CD4-positive, CD25-positive, alpha-beta regulatory T cell (primary cell): ENCODE results near the gene TESPA1. TPM values are rescaled to one million over a fixed set of nuclear protein-coding genes. Genes with fewer than 3 reads are reported as not detected.
A peak's percentile ranks its signal among the peaks of the same experiment; 100 is the strongest.
"Not testable (repeated sequence)": the region's sequence is repeated elsewhere in the genome, so short reads cannot be mapped to it uniquely, and the experiment has no call there.

Experiments
- ATAC-seq, 2 donors: fragments of 150-1000 bp; cut with Tn5 transposase; one replicate each; pipeline ENCODE4 v1.10.0; 2021; ENCODE audit warnings: low read depth in 2 of 2, moderate number of reproducible peaks in 2 of 2, moderate library complexity in 1 of 2
- DNase-seq, 3 donors: peaks; one replicate each; pipeline versions ENCODE4 v3.0.0 to v3.0.0-alpha.2; 2012 to 2022; ENCODE audit warnings: mixed read lengths in 1 of 3
- H3K27ac ChIP-seq: one replicate; pipeline ENCODE4 v1.7.0; 2013; ENCODE audit warnings: mild to moderate bottlenecking, low read length; ENCODE audit not compliant: insufficient read depth, poor library complexity, severe bottlenecking
- H3K27me3 ChIP-seq: one replicate; pipeline ENCODE4 v1.7.0; 2013; ENCODE audit warnings: low read length; ENCODE audit not compliant: control insufficient read depth, insufficient read depth
- H3K36me3 ChIP-seq: one replicate; pipeline ENCODE4 v1.7.0; 2013; ENCODE audit warnings: mild to moderate bottlenecking, low read length, moderate library complexity; ENCODE audit not compliant: control insufficient read depth, insufficient read depth
- H3K4me1 ChIP-seq: 2 replicates; pipeline ENCODE4 v1.7.0; 2013; ENCODE audit warnings: mild to moderate bottlenecking, low read length; ENCODE audit not compliant: insufficient read depth, control insufficient read depth, poor library complexity, severe bottlenecking
- H3K4me3 ChIP-seq: one replicate; pipeline ENCODE4 v1.7.0; 2013; ENCODE audit warnings: low read depth, mild to moderate bottlenecking, low read length, moderate library complexity
- H3K9me3 ChIP-seq, 2 experiments: 1 replicate in 1 of 2; 2 replicates in 1 of 2; pipeline ENCODE4 v1.7.0; 2013; ENCODE audit warnings: low read length in 2 of 2, mild to moderate bottlenecking in 1 of 2, moderate library complexity in 1 of 2; ENCODE audit not compliant: control insufficient read depth in 2 of 2
- H3K27ac Mint-ChIP-seq, 3 donors: one replicate each; pipeline ENCODE4 v1.8.0; 2020 to 2022; ENCODE audit warnings: mild to moderate bottlenecking in 3 of 3, mixed read lengths in 3 of 3, moderate library complexity in 2 of 3
- H3K27me3 Mint-ChIP-seq: one replicate; pipeline ENCODE4 v1.8.0; 2022; ENCODE audit warnings: mild to moderate bottlenecking, mixed read lengths
- H3K36me3 Mint-ChIP-seq: one replicate; pipeline ENCODE4 v1.8.0; 2020; ENCODE audit warnings: mixed read lengths
- H3K4me1 Mint-ChIP-seq, 4 donors: one replicate each; pipeline ENCODE4 v1.8.0; 2020 to 2022; ENCODE audit warnings: mixed read lengths in 4 of 4, mild to moderate bottlenecking in 1 of 4
- H3K4me3 Mint-ChIP-seq, 4 donors: one replicate each; pipeline ENCODE4 v1.8.0; 2020 to 2022; ENCODE audit warnings: mild to moderate bottlenecking in 4 of 4, mixed read lengths in 4 of 4, moderate library complexity in 3 of 4
- H3K9me3 Mint-ChIP-seq, 7 donors: one replicate each; pipeline ENCODE4 v1.8.0; 2020 to 2022; ENCODE audit warnings: mixed read lengths in 7 of 7, mild to moderate bottlenecking in 3 of 7, moderate library complexity in 2 of 7
- polyA plus RNA-seq, 4 donors: library from polyadenylated mRNA; unstranded; fragments of 300-500 nt; fragmentation: Illumina TruSeq; gene quantifications; one replicate each; pipeline ENCODE4 v1.2.3, GENCODE V29; 2021
- total RNA-seq: library from RNA; stranded (reverse); gene quantifications from one replicate; pipeline ENCODE4 v1.2.3, GENCODE V29; 2022

Gene TESPA1
- total and polyA plus RNA-seq, 5 donors from 2014 or later = 78.0 to 121 (median 93.8) TPM

DNA sequence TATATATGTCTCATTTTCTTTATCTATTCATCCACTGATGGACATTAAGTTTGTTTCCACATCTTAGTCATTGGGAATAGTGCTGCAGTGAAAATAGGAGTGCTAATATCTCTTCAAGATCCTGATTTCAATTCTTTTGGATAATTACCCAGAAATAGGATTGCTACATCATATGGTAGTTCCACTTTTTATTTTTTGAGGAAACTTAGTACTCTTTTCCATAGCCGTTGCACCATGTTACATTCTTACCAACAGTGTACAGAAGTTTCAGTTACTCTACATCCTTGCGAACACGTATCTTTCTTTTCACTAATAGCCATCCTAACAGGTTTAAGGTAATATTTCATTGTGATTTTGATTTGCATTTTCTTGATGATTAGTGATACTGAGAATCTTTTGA lies 29.8 kb downstream of the TESPA1 start:
- Mint-ChIP-seq H3K27ac (peak overlapping the region; percentile 51 to 80 (median 62)), H3K4me1 (peaks cover 44 to 65% (median 51%) of the 10 kb centered on the region in 4 donors), H3K27me3 (no peaks in the 10 kb centered on the region), H3K4me3 (peak overlapping the region in 1 of 4 donors; percentile 5), H3K9me3 (peaks cover 0 to 1% (median 0%) of the 10 kb centered on the region in 7 donors), H3K36me3 (peaks cover 69% of the 10 kb centered on the region)
- peaks cover 64% of the 10 kb centered on the region for H3K36me3 ChIP-seq
- DNase-seq = no peak
- ATAC-seq = no peak
- no peaks in the 10 kb centered on the region for H3K27me3 ChIP-seq
- H3K4me1 ChIP-seq = peaks cover 33% of the 10 kb centered on the region
- no peak overlapping the region for H3K4me3 ChIP-seq
- no peak overlapping the region for H3K27ac ChIP-seq
- H3K9me3 ChIP-seq = no peaks in the 10 kb centered on the region

GRCh38 chr12:54954228-54954627 lies 30.3 kb downstream of the TESPA1 start:
- Mint-ChIP-seq H3K27ac (peak overlapping the region; percentile 6 to 80 (median 62)), H3K4me3 (no peak overlapping the region), H3K9me3 (peaks cover 0 to 1% (median 0%) of the 10 kb centered on the region in 7 donors), H3K36me3 (peaks cover 69% of the 10 kb centered on the region), H3K4me1 (peaks cover 38 to 60% (median 47%) of the 10 kb centered on the region in 4 donors), H3K27me3 (no peaks in the 10 kb centered on the region)
- ATAC-seq (no peak), DNase-seq (no peak)
- no peaks in the 10 kb centered on the region for H3K9me3 ChIP-seq
- H3K4me3 ChIP-seq = no peak overlapping the region
- peaks cover 27% of the 10 kb centered on the region for H3K4me1 ChIP-seq
- no peaks in the 10 kb centered on the region for H3K27me3 ChIP-seq
- no peak overlapping the region for H3K27ac ChIP-seq
- H3K36me3 ChIP-seq = peaks cover 64% of the 10 kb centered on the region

- no peak for ATAC-seq
- Mint-ChIP-seq H3K27ac (peak overlapping the region in 2 of 3 donors; percentile 91 to 94), H3K4me3 (no peak overlapping the region)
Observed at GRCh38 chr12:54950071-54950727, 34.4 kb downstream of the TESPA1 start.

GRCh38 chr12:54949073-54949711 lies 35.4 kb downstream of the TESPA1 start:
- Histone ChIP-seq H3K9me3 (no peaks in the 10 kb centered on the region), H3K36me3 (peaks cover 45% of the 10 kb centered on the region), H3K4me1 (no peaks in the 10 kb centered on the region), H3K27ac (no peak overlapping the region), H3K27me3 (no peaks in the 10 kb centered on the region), H3K4me3 (no peak overlapping the region)
- Mint-ChIP-seq H3K27ac (peak overlapping the region in 1 of 3 donors; percentile 59), H3K27me3 (no peaks in the 10 kb centered on the region), H3K9me3 (peaks cover 0 to 1% (median 0%) of the 10 kb centered on the region in 7 donors), H3K4me1 (peaks cover 2 to 15% (median 9%) of the 10 kb centered on the region in 4 donors), H3K36me3 (peaks cover 56% of the 10 kb centered on the region), H3K4me3 (no peak overlapping the region)
- ATAC-seq = no peak
- no peak for DNase-seq

More at GRCh38 chr12:54950071-54950727, 34.4 kb downstream of the TESPA1 start:
- H3K27ac ChIP-seq = no peak overlapping the region
- H3K9me3 ChIP-seq = no peaks in the 10 kb centered on the region
- no peak overlapping the region for H3K4me3 ChIP-seq
- H3K36me3 Mint-ChIP-seq = peaks cover 63% of the 10 kb centered on the region
- H3K4me1 Mint-ChIP-seq = peaks cover 10 to 23% (median 16%) of the 10 kb centered on the region in 4 donors
- no peaks in the 10 kb centered on the region for H3K27me3 ChIP-seq
- H3K36me3 ChIP-seq = peaks cover 52% of the 10 kb centered on the region
- H3K4me1 ChIP-seq = peaks cover 3% of the 10 kb centered on the region
- H3K27me3 Mint-ChIP-seq = no peaks in the 10 kb centered on the region
- no peak for DNase-seq
- H3K9me3 Mint-ChIP-seq = peaks cover 0 to 1% (median 0%) of the 10 kb centered on the region in 7 donors

DNA sequence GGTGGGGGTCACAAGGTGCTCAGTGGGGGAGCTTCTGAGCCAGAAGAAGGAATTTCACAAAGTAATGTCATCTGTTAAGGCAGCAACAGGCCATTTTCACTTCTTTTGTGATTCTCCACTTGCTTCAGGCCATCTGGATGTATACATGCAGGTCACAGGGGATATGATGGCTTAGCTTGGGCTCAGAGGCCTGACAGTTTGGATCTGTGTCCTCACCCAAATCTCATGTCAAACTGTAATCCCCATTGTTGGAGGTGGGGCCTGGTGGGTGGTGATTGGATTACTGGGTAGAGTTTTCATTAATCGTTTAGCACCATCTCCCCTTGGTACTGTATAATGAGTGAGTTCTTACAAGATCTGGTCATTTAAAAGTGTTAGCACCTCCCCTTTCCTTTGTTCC lies 36.4 kb downstream of the TESPA1 start:
- Mint-ChIP-seq H3K27ac (peak overlapping the region; percentile 39 to 86 (median 57)), H3K9me3 (peaks cover 0 to 1% (median 0%) of the 10 kb centered on the region in 7 donors), H3K36me3 (peaks cover 49% of the 10 kb centered on the region), H3K27me3 (no peaks in the 10 kb centered on the region), H3K4me3 (no peak overlapping the region), H3K4me1 (peaks cover 0 to 13% (median 8%) of the 10 kb centered on the region in 4 donors)
- Histone ChIP-seq H3K4me3 (no peak overlapping the region), H3K27ac (no peak overlapping the region), H3K9me3 (no peaks in the 10 kb centered on the region), H3K4me1 (no peaks in the 10 kb centered on the region), H3K27me3 (no peaks in the 10 kb centered on the region), H3K36me3 (peaks cover 41% of the 10 kb centered on the region)
- ATAC-seq (no peak), DNase-seq (no peak)

DNA sequence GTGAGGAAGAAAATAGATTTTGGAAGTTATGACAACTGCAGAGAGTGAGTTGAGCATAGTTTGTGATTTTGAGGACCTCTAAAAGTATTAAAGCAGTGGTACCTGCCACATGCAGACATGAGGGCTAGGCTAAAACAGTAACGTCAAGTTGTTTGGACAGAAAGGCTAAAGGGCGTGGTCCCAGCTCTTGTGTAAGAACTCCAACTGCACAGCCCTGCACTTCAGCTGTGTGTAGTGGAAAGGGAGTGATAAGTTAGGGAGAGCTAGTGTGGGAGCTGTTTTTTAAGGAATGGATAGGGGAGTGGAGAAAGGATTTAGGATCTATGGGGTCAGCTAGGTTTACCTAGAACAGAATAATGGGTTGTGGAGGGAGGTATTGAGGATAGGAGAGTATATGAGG lies 39.5 kb downstream of the TESPA1 start:
- ATAC-seq (no peak), DNase-seq (no peak)
- peaks cover 18% of the 10 kb centered on the region for H3K36me3 ChIP-seq
- no peak overlapping the region for H3K4me3 Mint-ChIP-seq
- H3K4me1 Mint-ChIP-seq = peaks cover 0 to 4% (median under 1%) of the 10 kb centered on the region in 4 donors
- H3K27me3 ChIP-seq = no peaks in the 10 kb centered on the region
- no peaks in the 10 kb centered on the region for H3K27me3 Mint-ChIP-seq
- H3K4me3 ChIP-seq = no peak overlapping the region
- no peak overlapping the region for H3K27ac Mint-ChIP-seq
- H3K9me3 Mint-ChIP-seq = no peaks in the 10 kb centered on the region
- peaks cover 27% of the 10 kb centered on the region for H3K36me3 Mint-ChIP-seq
- H3K27ac ChIP-seq = no peak overlapping the region
- H3K4me1 ChIP-seq = no peaks in the 10 kb centered on the region
- H3K9me3 ChIP-seq = no peaks in the 10 kb centered on the region

DNA sequence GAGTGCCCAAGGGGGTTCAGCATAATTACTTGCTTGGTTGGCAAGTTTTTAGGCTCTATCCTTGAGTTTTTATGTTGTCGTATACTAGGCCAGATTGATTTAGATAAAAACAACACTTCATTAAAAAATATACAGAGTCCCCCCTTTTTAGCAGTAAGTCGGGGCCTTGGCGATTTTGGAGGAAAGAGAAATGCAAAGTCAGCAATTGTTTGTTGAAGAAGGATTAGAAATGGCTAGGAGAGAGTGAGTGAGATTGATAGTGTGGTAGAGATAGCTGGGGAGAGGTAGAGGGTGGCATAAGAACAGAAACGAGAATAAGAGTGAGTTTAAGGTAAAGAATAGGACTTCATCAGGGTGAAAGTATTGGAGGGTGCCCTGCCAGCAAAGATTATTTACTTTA lies 41.3 kb downstream of the TESPA1 start:
- not testable (repeated sequence) for H3K27me3 ChIP-seq, H3K27me3 Mint-ChIP-seq, H3K4me3 Mint-ChIP-seq, H3K4me1 ChIP-seq, DNase-seq, H3K4me3 ChIP-seq, H3K36me3 ChIP-seq, ATAC-seq, H3K9me3 ChIP-seq, H3K4me1 Mint-ChIP-seq, H3K27ac ChIP-seq, H3K9me3 Mint-ChIP-seq, H3K27ac Mint-ChIP-seq
- peaks cover 16% of the 10 kb centered on the region for H3K36me3 Mint-ChIP-seq
